ENCODE results near the gene MCEE.
A peak's percentile ranks its signal among the peaks of the same experiment; 100 is the strongest.

Gene MCEE

DNA sequence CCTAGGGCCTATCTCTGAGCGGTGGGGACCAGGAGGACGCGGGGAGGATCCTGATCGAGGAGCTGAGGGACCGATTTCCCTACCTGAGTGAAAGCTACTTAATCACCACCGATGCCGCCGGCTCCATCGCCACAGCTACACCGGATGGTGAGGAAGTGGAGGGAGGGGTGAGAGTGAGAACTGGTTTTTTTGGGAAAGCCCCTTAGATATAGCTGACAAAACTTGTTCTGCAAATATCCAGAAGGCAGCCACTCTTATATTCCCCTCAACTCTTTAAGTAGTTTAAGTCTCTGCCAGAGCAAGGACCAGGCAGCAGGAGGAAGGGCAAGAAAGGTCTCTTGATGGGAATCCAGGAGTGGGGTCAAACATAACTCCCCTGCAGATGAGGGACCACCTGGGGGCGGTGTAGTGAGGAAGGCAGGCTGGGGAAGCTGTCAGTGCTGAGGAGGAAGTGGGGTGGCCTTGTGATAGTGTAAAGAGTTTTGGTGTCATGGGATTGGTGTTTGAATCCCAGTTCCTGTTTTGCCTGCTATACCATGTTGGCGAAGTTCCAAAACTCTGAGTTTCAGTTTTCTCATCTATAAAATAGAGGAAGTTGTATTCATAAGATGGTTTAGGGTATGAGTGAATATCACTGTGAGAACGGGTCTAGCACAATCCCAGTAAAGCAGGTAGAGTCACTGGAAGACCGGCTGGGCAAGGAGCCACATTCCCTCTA, 58.2 kb downstream of the MCEE start:
- H3K27ac Mint-ChIP-seq: no peak overlapping the region
- H3K36me3 Mint-ChIP-seq (ENCODE audit: low read depth): peaks cover 13% of the 10 kb centered on the region
- peaks cover 30% of the 10 kb centered on the region for H3K4me1 Mint-ChIP-seq
- no peak for DNase-seq
- no peak for TF ChIP-seq CTCF (IDR thresholded peaks at IDR 0.05)
- H3K27me3 Mint-ChIP-seq (ENCODE audit: low read depth, poor library complexity): no peaks in the 10 kb centered on the region
- no peak overlapping the region for H3K4me3 Mint-ChIP-seq
- H3K9me3 Mint-ChIP-seq: no peaks in the 10 kb centered on the region

GRCh38 chr2:71070294-71071093, 59.5 kb downstream of the MCEE start:
- Mint-ChIP-seq H3K36me3 (ENCODE audit: low read depth) (peaks cover 13% of the 10 kb centered on the region), H3K4me1 (peaks cover 30% of the 10 kb centered on the region), H3K27ac (no peak overlapping the region), H3K9me3 (no peaks in the 10 kb centered on the region), H3K27me3 (ENCODE audit: low read depth, poor library complexity) (peaks cover 3% of the 10 kb centered on the region), H3K4me3 (peak overlapping the region; percentile 94)
- peak; percentile 39 for TF ChIP-seq CTCF (IDR thresholded peaks at IDR 0.05)
- no peak for DNase-seq

GRCh38 chr2:71069376-71069775, 60.7 kb downstream of the MCEE start:
- Mint-ChIP-seq H3K4me3 (peak overlapping the region; percentile 94), H3K27ac (no peak overlapping the region), H3K4me1 (peaks cover 30% of the 10 kb centered on the region), H3K27me3 (ENCODE audit: low read depth, poor library complexity) (peaks cover 9% of the 10 kb centered on the region), H3K9me3 (no peaks in the 10 kb centered on the region), H3K36me3 (ENCODE audit: low read depth) (peaks cover 12% of the 10 kb centered on the region)
- DNase-seq: no peak
- TF ChIP-seq CTCF (IDR thresholded peaks at IDR 0.05): no peak

DNA sequence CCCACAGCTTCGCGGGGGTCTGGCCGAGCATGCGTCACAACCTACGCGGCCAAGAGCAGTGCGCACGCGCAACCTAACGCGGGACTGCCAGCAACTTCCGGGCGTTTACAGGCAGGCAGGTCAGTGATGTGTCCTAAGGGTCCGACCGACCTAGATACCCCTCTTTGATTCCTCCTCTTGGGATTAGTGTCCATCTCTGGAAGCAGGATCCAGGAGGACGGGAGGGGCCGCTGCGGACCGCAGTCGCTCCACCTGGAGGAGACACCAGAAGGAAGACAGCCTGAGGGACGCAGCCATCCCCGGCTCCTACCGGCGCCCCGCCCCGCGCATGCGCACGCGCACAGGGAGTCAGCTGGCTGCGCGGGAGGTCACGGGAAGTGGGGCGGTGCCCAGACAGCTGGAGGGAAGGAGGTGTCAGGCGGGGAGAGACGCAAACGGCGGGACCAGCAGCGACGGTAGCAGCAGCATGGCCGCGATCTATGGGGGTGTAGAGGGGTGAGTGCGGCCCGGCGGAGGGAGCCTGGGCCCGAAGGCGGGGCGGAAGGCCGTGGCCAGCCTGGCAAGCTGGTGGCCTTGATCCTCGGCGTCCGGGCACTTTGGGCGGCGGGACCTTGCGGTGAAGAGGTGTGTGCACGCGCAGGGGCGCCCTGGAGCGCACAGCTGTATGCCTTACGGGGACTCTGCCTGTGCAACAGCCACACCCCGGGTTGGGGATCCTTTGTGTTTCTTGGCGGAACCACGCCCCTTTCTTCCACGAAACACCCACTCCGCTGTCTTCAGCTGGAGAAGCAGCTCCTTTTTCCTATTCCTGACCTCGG, 61.6 kb downstream of the MCEE start, which contains the start of gene NAGK:
Gene NAGK, plus strand, starts transcription at position 431 of the 818 bp plus-strand sequence. Its CDS starts 36 bp downstream, at position 467.
- H3K4me3 Mint-ChIP-seq: peak within 1 kb of the TSS; percentile 94
- H3K36me3 Mint-ChIP-seq (ENCODE audit: low read depth): peaks cover 2% of the 10 kb centered on the region
- DNase-seq: peak; percentile 94
- H3K27me3 Mint-ChIP-seq (ENCODE audit: low read depth, poor library complexity): peaks cover 19% of the 10 kb centered on the region
- no peaks in the 10 kb centered on the region for H3K9me3 Mint-ChIP-seq
- H3K4me1 Mint-ChIP-seq: peaks cover 30% of the 10 kb centered on the region
- TF ChIP-seq CTCF (IDR thresholded peaks at IDR 0.05): no peak
- peak within 1 kb of the TSS; percentile 76 for H3K27ac Mint-ChIP-seq

- Mint-ChIP-seq H3K27me3 (ENCODE audit: low read depth, poor library complexity) (peaks cover 26% of the 10 kb centered on the region), H3K4me1 (peaks cover 30% of the 10 kb centered on the region), H3K4me3 (peak overlapping the region; percentile 94), H3K9me3 (no peaks in the 10 kb centered on the region), H3K36me3 (ENCODE audit: low read depth) (no peaks in the 10 kb centered on the region), H3K27ac (peak overlapping the region; percentile 76)
- DNase-seq: no peak
- TF ChIP-seq CTCF (IDR thresholded peaks at IDR 0.05): no peak
Observed at GRCh38 chr2:71067567-71068217, 62.3 kb downstream of the MCEE start.
